Kidney epithelial cell (primary cell): Measurements from ENCODE around the gene TXK. TPM values are rescaled to one million over a fixed set of nuclear protein-coding genes. Genes with fewer than 3 reads are reported as not detected.
A peak's percentile ranks its signal among the peaks of the same experiment; 100 is the strongest.

Experiments
- DNase-seq: peaks from one replicate; pipeline ENCODE4 v3.0.0-alpha.2; 2010; ENCODE audit warnings: low read depth
- H3K27me3 ChIP-seq: 2 replicates; pipeline ENCODE4 v1.6.0; 2011; ENCODE audit warnings: low read length; ENCODE audit not compliant: control insufficient read depth, insufficient read depth
- H3K36me3 ChIP-seq: 2 replicates; pipeline ENCODE4 v1.5.1; 2011; ENCODE audit warnings: low read length; ENCODE audit not compliant: control insufficient read depth, insufficient read depth
- H3K4me3 ChIP-seq: 2 replicates; pipeline ENCODE4 v1.5.1; 2011; ENCODE audit warnings: low read depth, mild to moderate bottlenecking, control low read depth, low read length
- total RNA-seq: library from RNA; depleted of rRNA; stranded (reverse); fragments of >200 nt; gene quantifications from 2 replicates; pipeline ENCODE4 v1.2.3, GENCODE V29; 2015
- TF ChIP-seq, protein P1 (sequence below): IDR thresholded peaks from 2 replicates; pipeline ENCODE4 v1.5.1; 2011; ENCODE audit warnings: mild to moderate bottlenecking, moderate library complexity, low read length, control low read depth, inconsistent platforms; ENCODE audit not compliant: insufficient read depth, poor library complexity, severe bottlenecking

Gene TXK
- total RNA-seq, 1 donor from 2014 or later, result 0.67 TPM

DNA sequence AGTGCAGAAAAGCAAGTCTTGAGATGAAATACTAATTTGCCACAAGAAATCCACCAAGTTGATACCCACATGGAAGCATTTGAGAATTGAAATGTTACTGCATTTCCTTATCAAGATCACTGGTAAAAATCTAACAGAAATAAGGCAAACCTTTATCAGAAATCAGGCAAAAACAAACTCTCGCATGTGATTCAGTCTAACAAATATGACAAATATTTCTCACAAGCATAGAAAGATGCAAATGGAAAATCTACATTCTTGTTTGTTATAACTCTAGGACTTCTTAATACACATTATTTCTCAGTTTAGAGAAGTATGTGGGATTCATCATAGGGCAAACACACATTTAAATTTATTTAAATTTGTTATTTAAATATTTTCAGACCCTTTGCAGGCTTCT lies 52.9 kb downstream of the TXK start:
- Histone ChIP-seq H3K36me3 (no peaks in the 10 kb centered on the region), H3K4me3 (no peak overlapping the region), H3K27me3 (no peaks in the 10 kb centered on the region)
- no peak for DNase-seq
- TF ChIP-seq, protein P1, sequence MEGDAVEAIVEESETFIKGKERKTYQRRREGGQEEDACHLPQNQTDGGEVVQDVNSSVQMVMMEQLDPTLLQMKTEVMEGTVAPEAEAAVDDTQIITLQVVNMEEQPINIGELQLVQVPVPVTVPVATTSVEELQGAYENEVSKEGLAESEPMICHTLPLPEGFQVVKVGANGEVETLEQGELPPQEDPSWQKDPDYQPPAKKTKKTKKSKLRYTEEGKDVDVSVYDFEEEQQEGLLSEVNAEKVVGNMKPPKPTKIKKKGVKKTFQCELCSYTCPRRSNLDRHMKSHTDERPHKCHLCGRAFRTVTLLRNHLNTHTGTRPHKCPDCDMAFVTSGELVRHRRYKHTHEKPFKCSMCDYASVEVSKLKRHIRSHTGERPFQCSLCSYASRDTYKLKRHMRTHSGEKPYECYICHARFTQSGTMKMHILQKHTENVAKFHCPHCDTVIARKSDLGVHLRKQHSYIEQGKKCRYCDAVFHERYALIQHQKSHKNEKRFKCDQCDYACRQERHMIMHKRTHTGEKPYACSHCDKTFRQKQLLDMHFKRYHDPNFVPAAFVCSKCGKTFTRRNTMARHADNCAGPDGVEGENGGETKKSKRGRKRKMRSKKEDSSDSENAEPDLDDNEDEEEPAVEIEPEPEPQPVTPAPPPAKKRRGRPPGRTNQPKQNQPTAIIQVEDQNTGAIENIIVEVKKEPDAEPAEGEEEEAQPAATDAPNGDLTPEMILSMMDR, result no peak

DNA sequence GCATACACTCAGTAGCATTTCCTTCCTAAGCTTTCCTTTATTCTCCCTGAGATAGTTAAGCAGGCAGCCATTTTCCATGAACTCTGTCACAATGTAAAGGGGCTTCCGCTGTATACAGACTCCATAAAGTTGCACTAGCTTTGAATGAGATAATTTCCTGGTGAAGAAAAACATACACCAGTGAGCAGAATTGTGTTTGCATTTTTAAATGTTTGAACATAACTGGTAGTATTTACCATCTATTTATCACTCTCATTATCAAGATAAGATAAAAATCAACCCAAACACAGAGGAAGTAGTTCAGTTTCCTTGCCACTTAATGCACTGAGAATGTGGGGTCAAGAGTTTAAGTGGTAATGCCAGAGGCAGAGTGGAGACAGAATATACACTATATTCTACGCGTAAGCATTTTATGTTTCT lies 54.1 kb downstream of the TXK start:
- no peak overlapping the region for H3K4me3 ChIP-seq
- TF ChIP-seq, protein P1, result no peak
- H3K27me3 ChIP-seq, result no peaks in the 10 kb centered on the region
- DNase-seq, result peak; percentile 23
- H3K36me3 ChIP-seq, result no peaks in the 10 kb centered on the region

GRCh38 chr4:48078862-48079655 lies 55.0 kb downstream of the TXK start:
- H3K4me3 ChIP-seq, result no peak overlapping the region
- H3K36me3 ChIP-seq, result no peaks in the 10 kb centered on the region
- no peaks in the 10 kb centered on the region for H3K27me3 ChIP-seq
- TF ChIP-seq, protein P1, result no peak
- DNase-seq, result no peak

DNA sequence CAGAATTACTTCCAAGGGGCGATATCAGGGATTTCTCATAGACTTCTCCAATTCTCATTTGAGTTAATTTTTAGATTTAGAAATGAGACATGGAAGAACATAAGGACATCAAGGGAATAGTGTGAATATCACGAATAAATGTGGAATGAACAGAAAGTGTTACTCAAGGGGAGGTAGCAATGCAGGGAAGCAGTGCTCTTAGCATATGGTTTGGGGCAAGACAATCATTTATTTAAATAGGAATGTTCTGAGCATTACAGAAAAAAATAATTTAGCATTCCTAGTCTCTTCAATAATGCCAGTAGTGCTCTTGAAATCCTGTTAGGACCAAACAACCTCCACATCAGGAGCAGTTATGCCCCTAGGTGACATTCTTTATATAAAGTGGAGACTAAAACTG lies 55.6 kb downstream of the TXK start:
- Histone ChIP-seq H3K4me3 (no peak overlapping the region), H3K27me3 (no peaks in the 10 kb centered on the region), H3K36me3 (no peaks in the 10 kb centered on the region)
- TF ChIP-seq, protein P1, result no peak
- DNase-seq, result no peak

GRCh38 chr4:48074657-48075056 lies 59.4 kb downstream of the TXK start:
- H3K36me3 ChIP-seq, result no peaks in the 10 kb centered on the region
- no peak for DNase-seq
- no peaks in the 10 kb centered on the region for H3K27me3 ChIP-seq
- no peak overlapping the region for H3K4me3 ChIP-seq
- TF ChIP-seq, protein P1, result no peak
